GM18951 (cell line): ENCODE measurements around the gene HDAC8.

Experiments used
- POLR2A ChIP-seq: IDR thresholded peaks from 4 replicates; pipeline ENCODE4 v1.6.1; 2011; ENCODE audit warnings: mild to moderate bottlenecking; ENCODE audit not compliant: insufficient read length, insufficient read depth; ENCODE audit errors: extremely low read depth
- in situ Hi-C: fragments of 300-500 bp; cut with MboI; formaldehyde crosslinking; loops from one replicate; pipeline ENCODE4 v1.12.0; 2022; ENCODE audit warnings: low sequenced_read_pairs, mixed read lengths, inconsistent platforms; ENCODE audit not compliant: unreplicated experiment

HDAC8 gene

GRCh38 chrX:72367516-72367915 is 205.1 kb downstream of the HDAC8 start:
- in situ Hi-C loops: no loop called here
- TF ChIP-seq POLR2A: no peak

DNA sequence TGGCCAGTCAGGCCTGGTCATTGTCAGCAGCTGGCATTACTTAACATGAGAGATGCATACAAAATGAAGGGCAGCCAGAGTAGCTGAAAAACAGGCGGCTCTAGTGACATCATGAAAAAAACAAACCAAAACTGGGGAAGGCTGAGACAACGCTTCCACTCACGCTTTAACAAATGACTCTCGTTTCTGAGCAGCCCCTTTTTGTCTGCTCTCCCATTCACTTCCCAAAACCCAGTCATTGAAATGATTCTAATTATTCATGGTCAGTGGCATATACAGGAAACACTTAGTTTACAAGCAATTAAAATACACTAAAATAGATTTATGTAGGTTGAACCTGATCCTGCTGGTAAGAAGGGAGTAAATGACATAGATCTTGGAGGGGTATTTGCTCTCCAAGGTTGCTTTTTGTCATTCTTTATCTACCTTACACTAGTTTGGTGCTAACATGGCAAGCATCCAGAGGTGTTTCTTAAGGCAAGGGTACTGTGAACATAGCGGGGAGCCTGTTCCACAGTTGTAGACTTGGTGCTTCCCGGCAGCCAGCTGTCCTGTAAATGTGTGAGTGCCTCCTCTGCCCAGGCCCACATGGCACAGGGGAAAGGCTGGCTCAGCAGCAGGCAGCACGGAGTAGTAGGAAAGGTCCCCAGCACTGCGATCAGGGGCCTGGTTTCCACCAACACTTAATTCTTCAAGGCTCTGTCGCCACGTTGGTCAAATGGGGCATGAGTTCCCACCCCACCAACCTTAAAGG is 205.8 kb downstream of the HDAC8 start:
- no peak for TF ChIP-seq POLR2A
- in situ Hi-C loops: no loop called here

GRCh38 chrX:72366178-72366577 is 206.5 kb downstream of the HDAC8 start:
- in situ Hi-C loops: no loop called here
- no peak for TF ChIP-seq POLR2A

- in situ Hi-C loops: no loop called here
- no peak for TF ChIP-seq POLR2A
Observed at GRCh38 chrX:72365126-72365525, 207.5 kb downstream of the HDAC8 start.

- no peak for TF ChIP-seq POLR2A
- in situ Hi-C loops: no loop called here
Observed at GRCh38 chrX:72360326-72360725, 212.3 kb downstream of the HDAC8 start.

DNA sequence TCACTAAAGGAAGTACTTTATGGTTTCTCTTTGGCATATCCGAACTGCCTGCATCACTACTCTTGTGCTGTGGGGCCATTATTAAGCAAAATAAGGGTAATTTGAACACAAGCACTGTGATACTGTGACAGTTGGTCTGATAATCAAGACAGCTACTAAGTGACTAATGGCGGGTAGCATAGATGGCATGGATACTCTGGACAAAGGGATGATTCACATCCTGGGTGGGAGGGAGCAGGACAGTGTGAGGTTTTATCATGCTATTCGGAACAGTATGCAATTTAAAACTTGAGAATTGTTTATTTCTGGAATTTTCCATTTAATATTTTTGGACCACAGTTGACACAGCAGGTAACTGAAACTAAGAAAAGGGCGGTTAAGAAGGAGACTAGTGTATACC is 214.3 kb downstream of the HDAC8 start:
- no peak for TF ChIP-seq POLR2A
- in situ Hi-C loops: no loop called here

DNA sequence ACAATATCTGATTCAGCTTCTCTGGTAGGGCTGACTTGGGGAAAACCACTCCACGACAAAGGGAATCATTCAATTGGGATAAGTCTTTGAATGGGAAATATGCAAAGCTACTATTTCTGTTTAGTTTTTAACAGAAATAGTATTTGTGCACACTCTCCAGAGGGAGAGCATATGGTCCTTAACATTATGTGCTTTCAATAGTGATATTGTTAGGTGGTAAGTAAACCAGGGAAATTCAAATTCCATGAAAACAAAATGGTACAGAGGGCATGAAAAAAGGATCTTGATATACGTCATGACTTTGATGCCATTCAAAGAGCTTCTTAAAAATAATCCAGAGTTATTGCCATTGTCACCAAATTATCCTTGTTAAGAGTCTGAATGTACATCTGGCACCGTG is 219.9 kb downstream of the HDAC8 start:
- in situ Hi-C loops: no loop called here
- no peak for TF ChIP-seq POLR2A

DNA sequence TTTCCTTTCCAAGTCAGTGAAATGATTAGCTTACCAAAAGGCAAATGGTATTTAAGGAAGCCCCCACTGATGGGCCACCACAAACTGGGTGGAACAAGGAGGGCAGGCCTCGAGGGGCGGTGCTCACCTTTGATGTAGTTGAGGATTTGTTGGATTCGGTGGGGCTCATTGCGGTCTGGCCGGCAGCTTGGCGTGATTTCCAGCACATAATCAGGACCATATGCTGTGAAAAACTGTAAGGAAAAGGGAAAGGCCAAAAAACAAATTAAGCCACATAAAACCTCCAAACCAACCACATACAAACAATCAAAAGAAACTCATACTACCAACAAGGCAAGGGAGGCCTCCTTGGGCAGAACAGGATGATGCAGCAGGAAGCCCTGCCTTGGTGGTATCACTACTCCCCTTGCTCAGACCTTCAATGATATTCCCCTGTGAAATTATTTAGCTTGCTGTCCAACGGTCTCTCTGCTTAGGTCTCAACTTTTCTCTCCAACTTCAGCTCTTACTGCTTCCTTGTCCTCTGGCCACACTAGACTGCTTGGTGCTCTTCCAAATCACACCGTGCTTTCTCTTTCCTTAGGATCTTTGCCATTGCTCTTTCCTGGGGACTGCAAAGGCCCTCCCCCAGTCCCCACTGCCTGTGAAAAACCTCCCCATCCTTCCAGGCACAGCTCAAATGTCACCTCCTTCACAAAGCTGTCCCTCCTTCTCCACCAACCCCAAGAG is 220.9 kb downstream of the HDAC8 start:
- in situ Hi-C loops: no loop called here
- TF ChIP-seq POLR2A: no peak

- in situ Hi-C loops: no loop called here
- TF ChIP-seq POLR2A: no peak
Observed at GRCh38 chrX:72349190-72349589, 223.5 kb downstream of the HDAC8 start.

- TF ChIP-seq POLR2A: no peak
Observed at GRCh38 chrX:72348247-72348979, 224.2 kb downstream of the HDAC8 start.

GRCh38 chrX:72347366-72347765 is 225.3 kb downstream of the HDAC8 start:
- no peak for TF ChIP-seq POLR2A
- in situ Hi-C loops: no loop called here

More at GRCh38 chrX:72348247-72348979, 224.2 kb downstream of the HDAC8 start:
- in situ Hi-C loops: no loop called here

DNA sequence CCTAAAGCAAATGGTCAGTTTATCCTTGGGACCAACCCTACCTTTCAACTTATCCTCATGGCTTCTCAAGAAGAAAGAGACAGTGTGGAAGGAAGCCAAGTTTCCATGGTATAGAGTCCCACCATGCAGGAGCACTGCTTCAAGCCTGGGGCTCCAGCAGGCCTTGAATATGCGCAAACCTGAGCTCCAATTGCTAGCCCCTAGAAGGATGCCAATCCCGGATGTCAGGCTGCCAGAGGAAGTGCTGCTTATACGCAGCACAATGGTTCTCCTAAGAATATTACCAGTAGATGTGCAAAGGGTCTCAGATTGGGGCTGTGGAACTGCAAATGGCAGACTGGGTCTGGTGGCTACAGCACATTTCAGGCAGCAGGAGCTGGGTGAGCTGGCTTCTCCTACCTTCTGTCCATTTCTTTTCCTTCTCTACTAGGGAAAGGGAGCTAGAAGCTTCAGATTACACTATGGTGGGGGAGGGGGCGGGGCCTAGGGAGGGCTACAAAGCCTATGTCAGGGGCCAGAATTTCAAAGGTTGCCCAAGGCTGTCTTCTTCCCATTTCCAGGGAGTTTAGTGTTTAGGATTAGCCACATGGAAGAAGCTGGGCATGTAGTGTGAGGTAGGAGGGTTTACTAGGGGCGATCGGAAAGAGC is 226.2 kb downstream of the HDAC8 start:
- TF ChIP-seq POLR2A: no peak
- in situ Hi-C loops: no loop called here

GRCh38 chrX:72340626-72341025 is 232.0 kb downstream of the HDAC8 start:
- in situ Hi-C loops: no loop called here
- no peak for TF ChIP-seq POLR2A
